Measurements from ENCODE around the gene MED13L.
"Not testable (repeated sequence)": the region's sequence is repeated elsewhere in the genome, so short reads cannot be mapped to it uniquely, and the experiment has no call there.

The MED13L gene

GRCh38 chr12:116153113-116153512, 124.4 kb downstream of the MED13L start:
- no peak for DNase-seq (ENCODE audit: low read depth)

GRCh38 chr12:116152268-116152667, 125.2 kb downstream of the MED13L start:
- no peak for DNase-seq (ENCODE audit: low read depth)

- DNase-seq (ENCODE audit: low read depth): no peak
Observed at GRCh38 chr12:116150452-116150851, 127.0 kb downstream of the MED13L start.

- no peak for DNase-seq (ENCODE audit: low read depth)
Observed at GRCh38 chr12:116150001-116150400, 127.5 kb downstream of the MED13L start.

GRCh38 chr12:116148844-116149243, 128.6 kb downstream of the MED13L start:
- no peak for DNase-seq (ENCODE audit: low read depth)

- DNase-seq (ENCODE audit: low read depth): no peak
Observed at GRCh38 chr12:116146386-116146785, 131.1 kb downstream of the MED13L start.

- DNase-seq (ENCODE audit: low read depth): no peak
Observed at GRCh38 chr12:116145451-116145850, 132.0 kb downstream of the MED13L start.

- no peak for DNase-seq (ENCODE audit: low read depth)
Observed at GRCh38 chr12:116144384-116144783, 133.1 kb downstream of the MED13L start.

- DNase-seq (ENCODE audit: low read depth): no peak
Observed at GRCh38 chr12:116143909-116144308, 133.6 kb downstream of the MED13L start.

- no peak for DNase-seq (ENCODE audit: low read depth)
Observed at GRCh38 chr12:116142936-116143898, 134.3 kb downstream of the MED13L start.

- no peak for DNase-seq (ENCODE audit: low read depth)
Observed at GRCh38 chr12:116141833-116142162, 135.7 kb downstream of the MED13L start.

- DNase-seq (ENCODE audit: low read depth): no peak
Observed at GRCh38 chr12:116141110-116141832, 136.2 kb downstream of the MED13L start.

GRCh38 chr12:116140529-116140928, 137.0 kb downstream of the MED13L start:
- no peak for DNase-seq (ENCODE audit: low read depth)

GRCh38 chr12:116138781-116139180, 138.7 kb downstream of the MED13L start:
- DNase-seq (ENCODE audit: low read depth): no peak

- DNase-seq (ENCODE audit: low read depth): no peak
Observed at GRCh38 chr12:116138364-116138763, 139.1 kb downstream of the MED13L start.

GRCh38 chr12:116137318-116137717, 140.2 kb downstream of the MED13L start:
- no peak for DNase-seq (ENCODE audit: low read depth)

- no peak for DNase-seq (ENCODE audit: low read depth)
Observed at GRCh38 chr12:116136340-116136739, 141.2 kb downstream of the MED13L start.

- DNase-seq (ENCODE audit: low read depth): no peak
Observed at GRCh38 chr12:116135209-116135930, 142.1 kb downstream of the MED13L start.

- no peak for DNase-seq (ENCODE audit: low read depth)
Observed at GRCh38 chr12:116133636-116134214, 143.8 kb downstream of the MED13L start.

GRCh38 chr12:116133149-116133548, 144.3 kb downstream of the MED13L start:
- no peak for DNase-seq (ENCODE audit: low read depth)

GRCh38 chr12:116131987-116132386, 145.5 kb downstream of the MED13L start:
- not testable (repeated sequence) for DNase-seq (ENCODE audit: low read depth)

GRCh38 chr12:116131176-116131575, 146.3 kb downstream of the MED13L start:
- no peak for DNase-seq (ENCODE audit: low read depth)

Data from activated T-cell treated with anti-CD3 and anti-CD28 coated beads for 1 hour (primary cell).